NCI-H2227 treated with DMSO at 0.1 percent for 48 hours (cell line): Measurements from ENCODE around the gene DLGAP4.
"Not testable (repeated sequence)": the region's sequence is repeated elsewhere in the genome, so short reads cannot be mapped to it uniquely, and the experiment has no call there.

Source experiments
- DNase-seq: peaks from one replicate; lab custom pipeline; 2025; lab: John Stamatoyannopoulos, UW

Gene DLGAP4

GRCh38 chr20:36541768-36542488 lies 235.8 kb downstream of the DLGAP4 start:
- no peak for DNase-seq

- DNase-seq = no peak
Measured at GRCh38 chr20:36542516-36543183, 236.5 kb downstream of the DLGAP4 start.

- no peak for DNase-seq
Measured at GRCh38 chr20:36543184-36544133, 237.3 kb downstream of the DLGAP4 start.

- DNase-seq = no peak
Measured at GRCh38 chr20:36544134-36545018, 238.2 kb downstream of the DLGAP4 start.

- no peak for DNase-seq
Measured at GRCh38 chr20:36546111-36546736, 240.1 kb downstream of the DLGAP4 start.

GRCh38 chr20:36547186-36548005 lies 241.3 kb downstream of the DLGAP4 start:
- no peak for DNase-seq

GRCh38 chr20:36548006-36548315 lies 241.8 kb downstream of the DLGAP4 start:
- DNase-seq = no peak

- DNase-seq = no peak
Measured at GRCh38 chr20:36548704-36549627, 242.8 kb downstream of the DLGAP4 start.

GRCh38 chr20:36549628-36549941 lies 243.4 kb downstream of the DLGAP4 start:
- no peak for DNase-seq

GRCh38 chr20:36549942-36550789 lies 244.0 kb downstream of the DLGAP4 start:
- DNase-seq = no peak

- no peak for DNase-seq
Measured at GRCh38 chr20:36550790-36551299, 244.7 kb downstream of the DLGAP4 start.

- DNase-seq = no peak
Measured at GRCh38 chr20:36555248-36555647, 249.1 kb downstream of the DLGAP4 start.

- DNase-seq = no peak
Measured at GRCh38 chr20:36562724-36563123, 256.6 kb downstream of the DLGAP4 start.

- DNase-seq = no peak
Measured at GRCh38 chr20:36563374-36563773, 257.2 kb downstream of the DLGAP4 start.

GRCh38 chr20:36564078-36564725 lies 258.1 kb downstream of the DLGAP4 start:
- DNase-seq = not testable (repeated sequence)

- DNase-seq = not testable (repeated sequence)
Measured at GRCh38 chr20:36564726-36565121, 258.6 kb downstream of the DLGAP4 start.

- DNase-seq = no peak
Measured at GRCh38 chr20:36565520-36565919, 259.4 kb downstream of the DLGAP4 start.
